ENCODE data around the gene ITPRIPL2.

Gene ITPRIPL2

DNA sequence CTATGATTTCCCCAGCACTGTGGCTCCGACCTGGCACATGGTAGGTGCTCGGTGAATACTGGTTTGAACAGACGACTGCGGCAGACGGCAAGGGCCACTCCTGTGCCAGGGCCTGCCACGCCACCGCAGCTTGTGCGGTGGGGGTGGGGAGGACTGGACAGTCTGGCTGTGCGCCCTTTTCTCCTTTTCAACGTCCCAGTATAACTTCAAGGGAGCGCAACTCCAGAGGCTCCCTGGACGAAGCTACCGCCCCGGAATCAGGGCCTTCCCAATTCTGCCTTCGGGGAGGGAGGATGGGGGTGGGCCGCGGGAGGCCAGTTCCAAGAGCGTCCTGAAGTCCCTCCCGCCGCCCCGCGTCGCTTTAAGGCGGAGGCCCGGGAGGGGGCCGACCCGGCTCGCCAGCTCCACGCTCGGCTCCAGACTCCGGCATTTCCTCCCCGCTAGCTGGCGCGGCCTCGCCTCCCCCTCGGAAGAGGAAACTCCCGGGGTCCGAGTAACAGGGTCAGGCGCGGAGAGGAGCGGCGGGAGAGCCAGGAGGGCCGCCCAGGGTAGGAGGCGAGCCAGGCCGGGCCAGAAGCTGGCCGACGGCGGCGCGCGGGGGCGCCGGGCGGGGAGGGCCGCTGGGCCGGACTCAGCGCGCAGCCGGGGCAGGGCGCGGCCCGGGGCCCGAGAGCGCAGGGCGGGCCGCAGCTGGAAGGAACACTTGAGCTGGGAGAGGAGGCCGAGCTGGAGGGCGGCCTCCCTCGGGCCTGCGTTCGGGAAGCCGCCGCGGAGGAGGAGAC, at the start of gene ITPRIPL2:
ITPRIPL2 (plus strand) TSS at position 388 of the 782 bp plus-strand sequence. CDS start 498 bp downstream, outside the sequence.
- DNase-seq = no peak

DNA sequence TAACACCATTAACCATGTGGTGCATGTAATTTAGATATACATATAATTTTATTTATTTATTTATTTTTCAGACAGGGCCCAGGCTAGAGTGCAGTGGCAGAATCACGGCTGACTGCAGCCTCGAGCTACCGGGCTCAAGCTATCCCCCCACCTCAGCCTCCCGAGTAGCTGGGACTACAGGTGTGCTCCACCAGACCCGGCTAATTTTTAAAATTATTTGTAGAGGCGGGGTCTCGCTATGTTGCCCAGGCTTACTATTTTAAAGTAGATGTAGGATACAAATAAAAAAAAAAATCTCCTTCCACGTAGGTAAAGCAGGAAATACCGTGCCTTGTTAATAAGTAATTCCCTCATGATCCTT, 46.8 kb upstream of the ITPRIPL2 start:
- no peak for DNase-seq

DNA sequence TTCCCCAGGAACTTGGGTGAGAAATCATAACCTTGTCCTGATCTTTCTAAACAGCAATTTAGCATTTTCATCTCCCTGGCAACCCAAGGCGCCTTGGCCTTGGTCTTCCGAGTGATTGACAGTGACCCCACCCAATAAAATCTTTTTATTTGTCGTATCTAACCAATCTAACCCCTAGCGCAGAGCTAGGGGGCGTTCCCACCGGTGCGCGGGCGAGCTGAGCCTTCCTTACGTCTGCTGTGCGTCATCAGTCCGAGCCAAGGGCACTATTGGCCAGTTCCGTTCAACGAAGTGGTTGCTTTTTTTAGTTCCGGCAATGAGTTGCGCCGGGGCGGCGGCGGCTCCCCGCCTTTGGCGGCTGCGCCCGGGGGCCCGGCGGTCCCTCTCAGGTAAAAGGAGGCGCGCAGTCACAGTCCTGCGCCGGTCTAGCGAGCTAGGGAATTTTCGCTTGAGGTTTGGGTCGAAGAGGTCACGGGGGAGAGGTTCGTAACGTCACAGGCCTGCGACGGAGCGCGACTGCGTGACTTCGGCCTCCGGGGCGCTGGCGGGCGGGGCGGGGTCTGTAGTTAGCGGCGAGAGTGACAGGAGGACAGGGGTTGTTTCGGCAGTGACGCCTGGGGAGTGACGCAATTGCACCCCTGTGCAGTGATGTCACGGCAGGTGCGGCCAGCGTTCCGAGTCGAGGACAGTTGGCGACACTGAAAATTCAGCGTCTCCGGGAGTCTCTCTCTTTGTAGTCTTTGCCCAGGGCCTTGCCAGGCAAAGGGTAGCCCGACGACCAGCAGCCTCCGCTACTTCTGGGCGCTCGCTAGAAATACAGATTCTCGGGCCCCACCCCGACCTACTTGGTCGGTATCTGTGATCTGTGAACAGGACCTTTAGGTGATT, 46.2 kb upstream of the ITPRIPL2 start, which contains the start of gene COQ7:
COQ7 (plus strand) TSS at position 266 of the 888 bp plus-strand sequence; CDS start at position 317, 51 bp downstream.
- peak; percentile 99 for DNase-seq

DNA sequence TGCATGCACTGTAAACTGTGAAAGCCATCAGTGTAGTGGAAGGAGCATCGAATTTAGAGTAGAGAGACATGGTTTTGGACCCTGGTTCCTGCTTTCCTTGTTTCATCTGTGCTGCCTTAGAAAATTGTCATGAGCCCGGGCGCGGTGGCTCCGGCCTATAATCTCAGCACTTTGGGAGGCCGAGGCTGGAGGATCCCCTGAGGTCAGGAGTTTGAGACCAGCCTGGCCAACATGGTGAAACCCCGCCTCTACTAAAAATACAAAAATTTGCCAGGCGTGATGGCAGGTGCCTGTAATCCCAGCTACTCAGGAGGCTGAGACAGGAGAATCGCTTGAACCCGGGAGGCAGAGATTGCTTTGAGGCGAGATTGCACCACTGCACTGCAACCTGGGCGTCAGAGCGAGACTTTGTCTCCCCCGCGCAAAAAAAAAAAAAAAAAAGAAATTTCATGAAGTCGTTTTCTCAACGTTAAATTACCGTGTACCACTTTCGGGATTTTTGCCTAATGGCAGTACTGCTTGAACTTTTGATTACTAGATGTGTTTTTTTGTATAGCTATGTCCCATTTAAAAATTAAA, 45.4 kb upstream of the ITPRIPL2 start:
- no peak for DNase-seq

DNA sequence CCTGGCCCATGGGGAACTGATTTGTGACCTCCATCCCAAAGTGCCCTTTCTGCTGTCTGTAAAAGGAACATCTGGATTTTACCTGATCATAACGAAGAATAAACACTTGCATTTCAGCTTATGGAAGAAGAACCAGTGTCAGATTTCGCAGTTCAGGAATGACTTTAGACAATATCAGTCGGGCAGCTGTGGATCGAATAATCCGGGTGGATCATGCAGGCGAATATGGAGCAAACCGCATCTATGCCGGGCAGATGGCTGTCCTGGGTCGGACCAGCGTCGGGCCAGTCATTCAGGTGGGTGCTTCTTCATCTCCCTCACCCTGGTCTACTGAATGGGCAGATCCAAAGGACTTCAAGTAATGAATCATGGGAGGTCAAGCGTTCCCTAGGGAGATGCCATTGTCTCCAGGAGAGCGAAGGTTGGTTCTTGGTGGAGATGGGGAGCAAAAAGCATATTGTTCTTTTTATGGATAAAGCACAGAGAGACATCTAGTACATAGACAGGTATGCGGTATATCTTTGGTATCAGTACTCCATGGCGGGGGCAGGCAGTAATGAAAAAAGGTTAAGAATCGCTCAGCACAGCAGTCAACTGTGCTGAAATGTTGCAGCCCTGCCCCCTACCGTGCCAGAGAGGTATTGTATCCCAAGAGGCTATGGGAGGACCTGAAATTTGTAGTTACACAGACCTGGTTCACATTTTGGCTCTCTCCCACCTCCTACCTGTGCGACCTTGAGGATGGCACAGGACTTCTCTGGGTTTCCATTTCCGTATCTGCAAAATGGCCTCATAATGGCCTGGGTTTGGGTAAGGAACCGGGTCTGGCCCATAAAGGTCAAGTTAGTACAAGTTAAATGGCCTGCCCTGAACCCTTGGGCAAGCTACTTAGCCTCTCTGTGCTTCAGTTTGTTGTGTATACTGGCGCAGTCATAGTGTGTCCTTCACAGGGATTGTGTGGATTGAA, 41.7 kb upstream of the ITPRIPL2 start:
- DNase-seq = peak; percentile 38

DNA sequence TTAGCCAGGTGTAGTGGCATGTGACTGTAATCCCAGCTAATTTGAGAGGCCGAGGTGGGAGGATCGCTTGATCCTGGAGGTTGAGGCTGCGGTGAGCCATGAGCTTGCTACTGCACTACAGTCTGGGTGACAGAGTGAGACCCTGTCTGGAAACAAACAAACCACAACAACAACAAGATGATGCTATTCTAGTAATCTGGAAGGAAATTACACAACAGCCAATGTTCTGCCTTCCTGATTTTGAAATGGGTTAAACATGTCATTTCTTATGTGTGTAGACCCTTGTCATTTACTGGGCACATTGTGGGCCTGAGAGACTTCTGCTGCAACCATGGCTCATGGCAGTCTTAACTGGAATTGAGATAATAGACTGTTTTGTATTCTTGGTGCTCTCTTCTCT, 40.4 kb upstream of the ITPRIPL2 start:
- DNase-seq = no peak

DNA sequence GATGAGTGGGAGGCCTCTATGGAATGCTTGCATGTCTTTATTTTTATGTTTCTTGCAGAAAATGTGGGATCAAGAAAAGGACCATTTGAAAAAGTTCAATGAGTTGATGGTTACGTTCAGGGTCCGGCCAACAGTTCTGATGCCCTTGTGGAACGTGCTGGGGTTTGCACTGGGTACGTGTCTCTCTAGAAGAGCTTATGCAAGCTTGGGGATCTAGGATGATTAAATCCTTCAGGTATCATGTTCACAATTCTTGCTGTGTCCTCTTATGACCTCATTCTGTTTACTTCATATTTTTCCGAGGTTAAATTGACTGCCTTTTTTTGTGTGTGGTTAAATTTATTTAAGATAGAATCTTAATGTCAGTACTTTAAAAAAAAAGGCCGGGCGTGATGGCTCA, 39.9 kb upstream of the ITPRIPL2 start:
- no peak for DNase-seq

DNA sequence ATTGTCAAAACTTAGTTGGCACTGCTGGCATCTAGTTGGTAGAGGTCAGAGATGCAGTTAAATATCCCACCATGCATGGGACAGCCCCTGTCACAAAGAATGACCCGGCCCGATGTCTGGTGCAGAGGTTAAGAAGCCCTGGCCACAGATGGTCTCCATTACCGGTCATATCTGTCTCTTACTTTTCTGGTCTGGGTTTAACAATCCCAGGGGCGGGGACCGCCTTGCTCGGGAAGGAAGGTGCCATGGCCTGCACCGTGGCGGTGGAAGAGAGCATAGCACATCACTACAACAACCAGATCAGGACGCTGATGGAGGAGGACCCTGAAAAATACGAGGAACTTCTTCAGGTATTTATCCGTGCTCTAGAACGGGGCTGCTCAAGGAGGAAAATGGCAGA, 38.3 kb upstream of the ITPRIPL2 start:
- no peak for DNase-seq

DNA sequence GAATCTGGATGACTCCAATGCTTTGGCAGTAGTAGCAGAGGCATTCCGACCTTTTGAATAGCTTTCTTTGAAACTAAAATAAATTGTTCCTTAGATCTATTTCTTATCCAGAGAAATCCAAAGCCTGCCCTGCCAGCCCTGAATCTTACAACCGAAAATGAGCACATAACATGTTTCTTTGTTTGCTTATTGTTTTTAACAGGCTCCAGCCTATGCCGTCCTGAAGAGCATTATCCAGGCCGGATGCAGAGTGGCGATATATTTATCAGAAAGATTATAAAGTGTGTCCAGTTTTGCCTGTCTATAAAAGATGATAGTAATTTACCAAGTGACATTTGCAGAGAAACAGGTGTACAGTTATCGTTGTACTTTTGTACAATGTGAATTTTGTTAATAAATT, 35.9 kb upstream of the ITPRIPL2 start:
- DNase-seq = no peak

DNA sequence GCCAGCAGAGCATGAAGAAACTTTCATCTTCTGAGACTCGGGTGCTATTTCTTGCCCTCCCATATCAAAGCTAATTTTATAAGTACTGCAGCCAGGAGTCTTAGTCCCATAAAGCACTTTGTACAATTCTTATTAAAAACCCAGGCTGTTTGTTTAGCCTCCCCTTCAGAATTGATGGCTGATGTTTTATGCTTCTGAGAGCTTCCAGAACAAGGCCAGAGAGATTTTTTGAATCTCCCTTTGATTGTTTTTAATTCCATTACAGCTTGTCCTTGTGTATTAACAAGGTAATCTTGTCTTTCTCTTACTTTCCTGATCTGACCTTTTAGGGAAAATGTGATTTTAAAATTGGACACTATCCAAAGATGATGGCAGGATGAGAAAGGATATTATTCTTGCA, 30.1 kb upstream of the ITPRIPL2 start:
- no peak for DNase-seq

DNA sequence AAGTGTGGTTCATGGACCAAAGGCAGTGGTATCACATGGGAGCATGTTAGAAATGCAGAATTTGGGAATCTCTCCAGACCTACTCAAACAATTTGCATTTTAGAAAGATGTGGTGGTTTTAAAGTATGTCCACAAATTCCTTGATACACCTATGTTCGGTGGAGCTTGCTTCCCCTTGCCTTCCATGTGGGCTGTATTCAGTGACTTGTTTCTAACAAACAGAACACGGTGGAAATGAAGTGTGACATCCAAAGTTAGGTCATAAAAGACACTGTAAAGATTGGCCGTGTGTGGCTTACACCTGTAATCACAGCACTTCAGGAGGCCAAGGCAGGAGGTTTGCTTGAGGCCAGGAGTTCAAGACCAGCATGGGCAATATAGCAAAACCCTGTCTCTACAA, 29.6 kb upstream of the ITPRIPL2 start:
- no peak for DNase-seq

DNA sequence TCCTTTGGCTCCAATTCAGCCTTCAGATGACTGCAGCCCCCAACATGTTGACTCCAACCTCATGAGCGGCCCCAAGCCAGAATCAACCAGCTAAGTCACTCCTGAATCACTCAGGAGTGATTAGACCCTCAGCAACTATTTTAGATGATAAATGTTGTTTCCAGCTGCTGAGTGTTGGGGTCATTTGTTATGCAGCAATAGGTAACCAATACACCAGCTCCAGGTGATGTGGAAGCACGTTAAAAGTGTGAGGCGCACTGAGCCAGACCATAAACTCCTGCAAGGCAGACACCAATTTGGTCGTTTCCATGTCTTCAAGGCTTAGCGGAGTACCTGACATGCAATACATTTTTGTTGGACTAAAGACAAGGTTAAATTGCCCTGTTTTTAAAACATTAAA, 28.9 kb upstream of the ITPRIPL2 start:
- DNase-seq = no peak

DNA sequence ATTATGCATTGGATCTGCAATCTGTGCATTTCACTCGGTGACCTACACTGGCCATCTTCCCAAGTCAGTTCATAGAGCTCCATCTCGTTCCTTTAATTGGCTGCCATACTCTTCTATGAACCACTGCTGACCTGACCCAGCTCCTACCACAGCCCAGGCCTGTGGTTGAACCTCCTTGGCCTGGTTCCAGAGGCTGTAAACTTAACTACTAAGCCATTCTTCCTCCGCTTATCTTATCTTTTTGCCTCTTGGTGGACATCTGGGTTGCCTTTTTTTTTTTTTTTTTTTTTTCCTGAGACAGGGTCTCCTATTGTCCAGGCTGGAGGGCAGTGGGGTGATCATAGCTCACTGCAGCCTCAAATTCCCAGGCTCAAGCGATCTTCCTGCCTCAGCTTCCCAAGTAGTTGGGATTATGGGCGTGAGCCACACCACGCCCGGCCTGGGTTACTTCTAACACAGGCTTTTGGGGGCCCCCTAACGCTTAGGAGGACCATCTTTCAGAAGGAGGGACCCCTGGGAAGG, 28.0 kb upstream of the ITPRIPL2 start:
- DNase-seq = no peak

DNA sequence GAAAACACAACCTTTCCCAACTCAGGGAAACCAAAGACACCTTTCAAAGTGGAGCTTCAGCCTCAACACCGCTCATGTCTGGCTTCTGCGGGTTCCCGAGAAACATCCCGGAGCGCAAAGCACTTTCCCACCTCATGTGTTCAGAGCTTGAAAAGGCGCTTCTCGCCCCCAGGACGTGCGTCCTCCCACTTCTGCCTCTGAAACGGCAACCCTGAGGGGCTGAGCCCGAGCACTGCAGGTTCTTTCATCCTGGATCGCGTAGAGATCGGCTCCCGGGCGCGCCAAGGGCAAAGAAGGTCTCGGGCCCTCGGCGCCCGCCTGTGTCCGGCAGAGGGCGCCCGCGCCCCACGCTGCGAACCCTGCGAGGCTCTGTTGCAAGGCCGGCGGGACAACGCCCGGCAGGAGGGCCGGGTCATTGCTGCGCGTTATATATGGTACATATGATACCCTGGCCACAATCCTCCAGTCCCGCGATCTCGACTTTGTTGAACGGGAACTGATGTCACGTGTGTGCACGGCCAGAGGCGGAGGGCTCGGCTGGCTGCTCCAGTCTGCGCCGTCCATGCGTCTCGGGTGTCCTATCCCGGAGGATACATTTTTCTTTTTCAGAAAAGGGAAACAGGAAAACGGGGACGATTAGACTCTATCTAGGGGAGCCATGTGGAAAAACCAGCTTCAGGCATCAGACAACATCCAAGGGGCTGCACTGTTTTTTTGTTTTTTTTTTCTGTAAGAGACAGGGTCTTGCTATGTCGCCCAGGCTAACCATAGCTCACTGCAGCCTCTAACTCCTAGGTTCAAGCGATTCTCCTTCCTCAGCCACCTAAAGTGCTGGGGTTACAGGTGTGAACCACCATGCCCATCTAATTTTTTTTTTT, 27.2 kb upstream of the ITPRIPL2 start:
- peak; percentile 68 for DNase-seq

DNA sequence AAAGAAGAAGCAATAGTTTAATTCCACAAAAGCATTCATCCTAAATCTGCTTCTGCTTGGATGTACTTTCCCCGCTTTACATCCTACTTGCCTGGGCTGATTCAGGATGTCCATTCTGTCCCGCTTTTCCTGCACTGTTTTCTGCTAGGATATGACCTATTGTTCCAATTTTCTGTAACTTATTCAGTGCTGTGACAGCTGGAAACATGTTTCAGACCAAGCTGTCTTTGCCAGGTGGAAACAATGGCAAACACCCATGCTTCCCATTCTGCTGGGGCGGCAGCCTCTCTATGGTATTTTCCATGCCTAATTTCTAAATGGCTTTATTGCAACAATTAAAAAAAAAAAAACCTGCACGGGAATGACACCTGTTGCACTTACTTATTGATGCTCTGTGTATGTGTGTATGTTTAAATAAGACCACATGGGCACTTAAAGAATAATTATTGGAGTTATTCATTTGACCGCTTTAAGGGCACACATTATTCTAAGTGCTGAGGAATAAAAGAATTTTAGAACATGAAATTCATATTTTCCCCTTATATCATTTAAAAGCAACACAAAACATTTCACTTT, 25.3 kb upstream of the ITPRIPL2 start:
- DNase-seq = no peak

DNA sequence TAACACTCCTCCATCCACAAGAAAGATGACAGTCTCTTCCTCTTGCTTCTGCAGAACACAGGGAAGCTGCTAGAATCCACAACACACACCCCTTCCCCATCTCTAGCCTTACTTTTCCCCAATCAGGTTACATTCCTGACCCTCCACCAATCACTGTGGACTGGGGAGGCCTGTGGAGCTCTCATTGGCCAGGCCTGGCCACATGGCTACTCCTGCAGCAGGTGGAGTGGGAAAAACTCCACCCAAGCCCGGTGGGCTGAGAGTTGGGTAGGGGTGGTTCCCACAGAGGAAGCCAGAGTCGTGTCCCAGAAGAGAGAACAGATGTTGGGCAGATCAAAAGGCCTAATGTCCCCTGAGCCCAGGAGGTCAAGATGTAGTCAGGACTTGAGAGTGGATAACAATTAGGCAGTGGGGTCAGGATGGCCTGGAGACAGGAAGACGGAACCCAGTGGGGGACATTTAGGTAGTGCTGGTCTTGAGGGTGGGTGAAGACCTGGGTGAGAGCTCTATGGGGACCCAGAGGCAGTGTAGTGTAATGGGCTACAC, 24.3 kb upstream of the ITPRIPL2 start:
- no peak for DNase-seq

DNA sequence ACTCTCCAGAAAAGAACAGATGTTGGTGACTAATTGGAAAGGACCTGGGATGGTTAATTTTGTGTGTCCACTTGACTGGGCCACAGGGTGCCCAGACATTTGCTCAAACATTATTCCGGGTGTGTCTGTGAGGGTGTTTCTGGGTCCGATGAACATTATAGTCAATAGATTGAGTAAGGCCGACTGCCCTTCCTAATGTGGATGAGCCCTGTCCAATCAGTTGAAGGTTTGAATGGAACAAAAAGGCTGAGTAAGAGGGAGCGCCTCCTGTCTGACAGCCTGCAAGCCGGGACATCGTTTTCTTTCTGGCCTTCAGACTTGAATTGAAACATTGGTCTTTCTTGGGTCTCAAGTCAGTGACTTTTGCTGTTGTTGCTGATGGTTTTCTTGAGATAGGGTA, 22.8 kb upstream of the ITPRIPL2 start:
- no peak for DNase-seq

DNA sequence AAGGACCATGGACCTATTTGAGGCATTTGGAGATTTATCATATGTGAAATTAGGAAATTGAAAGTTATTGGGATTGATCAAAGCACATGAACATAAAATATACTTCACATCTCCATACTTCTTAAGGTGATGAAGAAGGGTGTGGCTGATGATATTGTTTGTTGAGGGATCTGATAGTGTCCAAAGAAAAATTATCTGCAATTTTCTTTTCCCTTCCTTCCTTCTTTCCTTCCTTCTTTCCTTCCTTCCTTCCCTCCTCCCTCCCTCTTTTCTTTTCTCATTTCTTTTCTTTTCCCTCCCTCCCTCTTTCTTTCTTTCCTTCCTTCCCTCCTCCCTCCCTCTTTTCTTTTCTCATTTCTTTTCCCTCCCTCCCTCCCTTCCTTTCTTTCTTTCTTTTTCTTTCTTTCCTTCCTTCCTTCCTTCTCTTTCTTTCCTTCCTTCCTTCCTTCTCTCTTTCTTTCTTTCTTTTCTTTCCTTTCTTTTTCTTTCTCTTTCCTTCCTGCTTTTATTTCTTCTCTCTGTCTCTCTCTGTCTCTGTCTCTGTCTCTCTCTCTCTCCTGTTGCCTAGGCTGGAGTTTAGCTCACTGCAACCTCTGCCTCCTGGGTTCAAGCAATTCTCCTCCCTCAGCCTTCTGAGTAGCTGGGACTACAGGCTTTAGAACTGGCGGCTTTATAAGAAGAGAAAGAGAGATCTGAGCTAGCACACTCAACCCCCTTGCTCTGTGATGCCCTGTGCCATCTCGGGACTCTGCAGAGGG, 20.9 kb upstream of the ITPRIPL2 start:
- no peak for DNase-seq
